ENCODE results near the gene SLC25A29.

SLC25A29 gene

DNA sequence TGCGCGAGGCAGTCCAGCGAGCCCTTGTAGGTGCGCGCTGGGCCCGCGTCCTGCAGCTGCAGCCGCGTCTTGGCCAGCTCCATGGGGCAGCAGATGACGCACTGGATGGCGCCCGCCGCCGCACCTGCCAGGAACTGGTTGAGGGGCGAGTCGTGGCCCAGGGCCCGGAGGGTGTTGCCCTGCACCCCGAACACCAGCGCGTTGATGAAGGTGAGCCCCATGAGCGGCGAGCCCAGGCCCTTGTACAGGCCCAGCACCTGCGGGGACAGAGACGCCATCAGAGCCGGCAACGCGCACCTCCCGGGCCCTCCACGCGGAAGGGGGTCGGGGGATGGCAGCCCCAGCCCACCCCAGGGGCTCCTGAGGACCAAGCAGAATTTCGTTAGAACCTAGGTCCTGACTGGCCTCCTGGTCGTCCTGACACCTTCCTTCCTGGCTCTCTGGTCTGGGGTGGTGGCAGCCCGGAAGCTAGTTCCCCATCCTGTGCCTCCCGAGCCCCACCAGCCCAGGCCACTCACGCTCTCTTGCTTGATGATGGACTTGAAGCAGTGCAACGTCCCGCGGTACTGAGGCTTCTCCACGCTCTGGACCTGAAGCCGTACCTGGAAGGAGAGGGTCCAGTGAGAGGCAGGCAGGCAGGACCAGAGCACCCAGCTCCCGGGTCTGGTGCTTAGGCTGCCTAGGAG is 13.3 kb downstream of the SLC25A29 start:
- H3K4me3 ChIP-seq (ENCODE audit: low read depth, low read length): no peak overlapping the region
- DNase-seq (ENCODE audit: low read depth, low spot score): no peak
- in situ Hi-C loops (cut with HindIII; ENCODE audit: low sequenced_read_pairs): no loop called here
- TF ChIP-seq, protein P1, sequence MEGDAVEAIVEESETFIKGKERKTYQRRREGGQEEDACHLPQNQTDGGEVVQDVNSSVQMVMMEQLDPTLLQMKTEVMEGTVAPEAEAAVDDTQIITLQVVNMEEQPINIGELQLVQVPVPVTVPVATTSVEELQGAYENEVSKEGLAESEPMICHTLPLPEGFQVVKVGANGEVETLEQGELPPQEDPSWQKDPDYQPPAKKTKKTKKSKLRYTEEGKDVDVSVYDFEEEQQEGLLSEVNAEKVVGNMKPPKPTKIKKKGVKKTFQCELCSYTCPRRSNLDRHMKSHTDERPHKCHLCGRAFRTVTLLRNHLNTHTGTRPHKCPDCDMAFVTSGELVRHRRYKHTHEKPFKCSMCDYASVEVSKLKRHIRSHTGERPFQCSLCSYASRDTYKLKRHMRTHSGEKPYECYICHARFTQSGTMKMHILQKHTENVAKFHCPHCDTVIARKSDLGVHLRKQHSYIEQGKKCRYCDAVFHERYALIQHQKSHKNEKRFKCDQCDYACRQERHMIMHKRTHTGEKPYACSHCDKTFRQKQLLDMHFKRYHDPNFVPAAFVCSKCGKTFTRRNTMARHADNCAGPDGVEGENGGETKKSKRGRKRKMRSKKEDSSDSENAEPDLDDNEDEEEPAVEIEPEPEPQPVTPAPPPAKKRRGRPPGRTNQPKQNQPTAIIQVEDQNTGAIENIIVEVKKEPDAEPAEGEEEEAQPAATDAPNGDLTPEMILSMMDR (IDR thresholded peaks at IDR 0.05; ENCODE audit: low read depth, low read length): no peak

DNA sequence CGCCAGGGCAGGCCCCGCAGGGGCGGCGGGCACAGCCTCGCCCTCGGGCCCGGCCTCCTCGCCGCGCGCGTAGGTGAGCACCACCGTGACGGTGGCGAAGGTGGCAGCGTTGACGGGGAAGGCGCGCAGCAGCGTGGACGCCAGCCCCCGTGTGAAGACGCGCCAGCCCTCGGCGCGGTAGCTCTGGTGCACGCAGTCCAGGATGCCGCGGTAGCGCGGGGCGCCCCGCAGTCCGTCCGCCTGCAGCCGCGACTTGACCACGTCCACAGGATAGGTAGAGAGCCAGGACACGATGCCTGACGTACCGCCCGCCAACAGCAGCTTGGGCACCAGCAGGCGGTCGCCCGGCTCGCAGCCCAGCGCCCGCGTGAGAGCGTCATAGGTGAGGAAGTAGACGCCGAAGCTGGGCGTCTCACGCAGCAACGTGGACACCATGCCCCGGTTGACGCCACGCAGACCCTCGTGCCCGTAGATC is 13.9 kb downstream of the SLC25A29 start:
- H3K4me3 ChIP-seq (ENCODE audit: low read depth, low read length): no peak overlapping the region
- DNase-seq (ENCODE audit: low read depth, low spot score): no peak
- in situ Hi-C loops (cut with HindIII; ENCODE audit: low sequenced_read_pairs): no loop called here
- TF ChIP-seq, protein P1 (IDR thresholded peaks at IDR 0.05; ENCODE audit: low read depth, low read length): no peak

DNA sequence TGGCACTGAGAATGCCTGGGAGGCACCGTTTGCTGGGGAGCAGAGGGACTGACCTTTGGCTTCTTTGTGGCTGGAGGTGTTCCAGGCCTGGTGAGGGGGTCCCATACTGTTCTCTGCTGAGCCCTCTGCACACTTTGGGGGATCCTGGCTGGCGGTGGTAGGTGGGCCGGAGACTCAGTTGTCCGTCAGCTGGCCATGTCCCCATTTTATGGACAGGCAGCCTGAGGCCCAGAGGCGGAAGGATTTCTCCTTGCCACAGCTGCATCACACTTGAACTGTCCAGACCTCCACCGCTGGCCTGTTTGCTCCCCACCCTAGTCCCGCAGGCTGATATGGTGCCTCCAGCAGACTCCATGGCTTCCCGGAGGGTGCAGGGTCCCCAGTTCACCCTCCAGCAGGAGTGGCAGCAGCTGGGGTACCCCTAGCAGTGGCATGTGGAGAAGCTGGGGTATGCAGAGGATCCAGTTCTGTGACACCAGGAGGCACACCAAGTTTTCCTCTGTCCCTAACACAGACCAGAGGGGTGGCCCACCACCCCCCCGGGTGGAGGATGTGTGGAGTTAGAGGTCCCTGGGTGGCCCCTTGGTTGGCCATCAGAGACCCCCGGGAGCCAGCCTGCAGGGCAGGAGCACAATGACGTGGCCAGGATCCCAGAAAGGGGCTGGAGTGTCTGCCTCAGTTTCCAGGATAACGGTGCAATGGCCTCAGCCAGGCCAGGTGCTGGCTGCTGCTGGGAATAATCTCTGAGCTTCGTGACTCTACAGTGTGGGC is 14.8 kb downstream of the SLC25A29 start:
- TF ChIP-seq, protein P1 (IDR thresholded peaks at IDR 0.05; ENCODE audit: low read depth, low read length): no peak
- in situ Hi-C loops (cut with HindIII; ENCODE audit: low sequenced_read_pairs): no loop called here
- no peak for DNase-seq (ENCODE audit: low read depth, low spot score)
- no peak overlapping the region for H3K4me3 ChIP-seq (ENCODE audit: low read depth, low read length)

DNA sequence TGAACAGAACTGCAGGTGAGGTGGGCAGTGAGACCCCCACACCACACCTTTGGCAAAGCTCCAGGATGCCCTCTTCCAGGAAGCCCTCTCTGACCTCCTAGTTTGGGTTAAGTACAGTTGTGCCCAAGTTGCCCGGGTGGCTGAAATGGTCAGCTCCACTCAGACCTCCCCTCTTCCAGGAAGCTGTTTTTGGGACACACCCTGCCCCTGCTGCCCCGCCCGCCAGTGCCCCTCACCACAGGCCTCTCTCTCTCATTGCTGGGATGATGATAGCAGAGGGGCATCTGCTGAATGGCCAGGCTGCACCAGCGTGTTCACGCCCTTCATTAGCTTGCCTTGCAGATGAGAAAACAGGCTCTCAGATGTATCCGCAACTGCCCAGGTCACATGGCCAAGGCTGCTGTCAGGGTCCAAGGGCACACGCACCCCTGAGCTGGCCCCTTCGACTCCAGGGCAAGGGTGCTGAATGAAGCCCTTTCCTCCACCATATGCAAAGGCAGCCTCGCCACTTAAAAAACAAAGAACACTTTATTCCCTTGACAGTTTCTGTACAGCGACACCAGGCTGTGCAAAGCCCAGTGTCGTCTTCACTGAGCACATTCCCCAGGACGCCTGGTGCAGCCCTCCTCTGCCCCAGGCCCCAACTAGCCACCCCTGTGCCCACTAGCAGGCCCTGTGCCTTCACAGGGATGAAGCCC is 15.5 kb downstream of the SLC25A29 start:
- DNase-seq (ENCODE audit: low read depth, low spot score): no peak
- no peak overlapping the region for H3K4me3 ChIP-seq (ENCODE audit: low read depth, low read length)
- TF ChIP-seq, protein P1 (IDR thresholded peaks at IDR 0.05; ENCODE audit: low read depth, low read length): no peak
- in situ Hi-C loops (cut with HindIII; ENCODE audit: low sequenced_read_pairs): no loop called here

DNA sequence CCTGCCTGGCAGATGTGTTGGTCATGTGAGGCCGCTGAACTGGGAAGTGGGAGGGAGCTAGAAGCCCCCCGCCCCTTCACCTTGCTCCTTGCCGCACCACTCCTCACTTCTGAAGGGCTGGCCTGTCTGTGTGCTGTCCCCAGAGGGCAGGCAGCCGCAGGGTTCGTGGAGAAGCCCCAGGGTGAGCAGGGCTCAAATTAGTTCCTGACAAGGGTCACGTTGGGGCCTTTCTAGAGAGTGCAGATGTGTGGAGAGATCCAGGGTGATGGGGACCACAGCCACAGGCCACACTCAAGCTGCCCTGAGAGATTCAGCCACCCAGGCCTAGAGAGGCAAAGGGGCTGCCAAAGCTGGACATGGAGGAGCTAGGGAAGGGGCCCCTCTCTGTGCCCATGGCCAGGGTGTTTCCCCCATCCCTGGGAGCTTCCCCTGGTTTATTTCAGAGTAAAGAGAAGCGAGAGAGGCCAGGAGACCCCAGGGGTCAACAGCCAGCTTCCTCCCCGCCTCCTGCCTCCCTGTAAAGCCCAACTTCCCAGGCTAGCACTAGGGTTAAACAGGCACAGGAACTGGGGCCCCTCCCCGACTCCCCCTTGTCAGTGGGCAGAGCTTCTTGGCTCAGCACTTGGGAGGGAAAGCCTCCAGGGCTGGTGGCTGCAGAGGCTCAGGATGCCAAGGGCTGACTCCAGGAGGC is 16.2 kb downstream of the SLC25A29 start:
- in situ Hi-C loops (cut with HindIII; ENCODE audit: low sequenced_read_pairs): no loop called here
- TF ChIP-seq, protein P1 (IDR thresholded peaks at IDR 0.05; ENCODE audit: low read depth, low read length): no peak
- no peak overlapping the region for H3K4me3 ChIP-seq (ENCODE audit: low read depth, low read length)
- no peak for DNase-seq (ENCODE audit: low read depth, low spot score)

All from astrocyte of the spinal cord (primary cell).